Osteoblast (primary cell): ENCODE measurements around the gene PRRT1B. TPM values are rescaled to one million over a fixed set of nuclear protein-coding genes. Genes with fewer than 3 reads are reported as not detected.

Source experiments
- DNase-seq: peaks from one replicate; pipeline ENCODE4 v3.0.0; 2011; ENCODE audit warnings: low spot score, mixed read lengths; ENCODE audit not compliant: insufficient read length; ENCODE audit errors: missing footprints
- H2AFZ ChIP-seq: 2 replicates; pipeline ENCODE4 v1.6.0; 2011; ENCODE audit warnings: mild to moderate bottlenecking, low read length
- H3K27ac ChIP-seq: 2 replicates; pipeline ENCODE4 v1.5.1; 2011; ENCODE audit warnings: mild to moderate bottlenecking, low read depth, low read length, moderate library complexity
- H3K27me3 ChIP-seq: 2 replicates; pipeline ENCODE4 v1.6.0; 2012; ENCODE audit warnings: mild to moderate bottlenecking, control low read depth, inconsistent platforms, low read length, moderate library complexity; ENCODE audit not compliant: insufficient read depth
- H3K36me3 ChIP-seq: 2 replicates; pipeline ENCODE4 v1.5.1; 2011; ENCODE audit warnings: mild to moderate bottlenecking, low read length, control low read depth, moderate library complexity; ENCODE audit not compliant: insufficient read depth
- H3K4me1 ChIP-seq: 2 replicates; pipeline ENCODE4 v1.5.1; 2011; ENCODE audit warnings: mild to moderate bottlenecking, low read length, control low read depth, moderate library complexity; ENCODE audit not compliant: insufficient read depth
- H3K4me2 ChIP-seq: 2 replicates; pipeline ENCODE4 v1.6.0; 2011; ENCODE audit warnings: mild to moderate bottlenecking, low read length; ENCODE audit not compliant: insufficient read depth
- H3K4me3 ChIP-seq: fragments of 200-600 bp; sonication (generic); 3 replicates; pipeline ENCODE4 v1.5.1; 2012; ENCODE audit warnings: mild to moderate bottlenecking, low read length, inconsistent platforms; ENCODE audit not compliant: insufficient read depth
- H3K79me2 ChIP-seq: 2 replicates; pipeline ENCODE4 v1.6.0; 2012; ENCODE audit warnings: mild to moderate bottlenecking, low read length, control low read depth, inconsistent platforms; ENCODE audit not compliant: insufficient read depth
- H3K9me3 ChIP-seq: 2 replicates; pipeline ENCODE4 v1.5.1; 2011; ENCODE audit warnings: low read depth, low read length, control low read depth
- H4K20me1 ChIP-seq: 2 replicates; pipeline ENCODE4 v1.6.0; 2012; ENCODE audit warnings: mild to moderate bottlenecking, low read length, control low read depth; ENCODE audit not compliant: insufficient read depth
- total RNA-seq: library from RNA; depleted of rRNA; stranded (reverse); fragments of >200 nt; gene quantifications from 2 replicates; pipeline ENCODE4 v1.2.3, GENCODE V29; 2012
- TF ChIP-seq, protein P1 (sequence below): IDR thresholded peaks from 2 replicates; pipeline ENCODE4 v1.5.1; 2011; ENCODE audit warnings: mild to moderate bottlenecking, low read depth, low read length, moderate library complexity; ENCODE audit errors: extremely low read depth

Gene PRRT1B
- total RNA-seq, 1 donor = not detected

DNA sequence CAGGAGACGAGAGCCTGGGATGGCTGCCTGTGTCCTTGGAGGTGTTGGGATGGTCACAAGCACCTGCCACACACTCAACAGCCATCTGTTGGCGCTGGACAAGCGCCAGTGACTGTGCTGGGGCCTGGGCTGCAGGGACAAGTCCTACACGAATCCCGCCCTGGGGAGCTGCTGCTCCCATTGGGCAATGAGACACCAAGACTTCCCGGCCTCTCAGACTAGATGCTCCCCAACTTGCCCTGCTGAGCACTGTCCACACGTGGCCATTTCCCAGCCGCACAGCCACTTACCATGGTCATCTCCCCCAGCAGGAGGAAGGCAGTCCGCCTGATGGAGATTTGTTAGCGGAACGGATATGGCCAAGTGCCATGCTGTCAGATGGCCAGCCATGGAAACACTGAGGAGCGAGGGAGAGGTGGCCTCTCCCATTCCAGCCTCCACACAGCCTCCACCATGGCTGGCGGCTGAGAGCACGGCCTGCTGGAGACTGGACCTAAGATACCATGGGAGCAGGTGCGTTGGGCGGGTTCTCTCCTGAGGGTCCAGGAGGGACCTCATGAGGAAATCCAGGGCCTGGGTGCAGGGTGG lies 43.9 kb downstream of the PRRT1B start:
- no peak overlapping the region for H3K4me2 ChIP-seq
- DNase-seq = peak; percentile 51
- TF ChIP-seq, protein P1, sequence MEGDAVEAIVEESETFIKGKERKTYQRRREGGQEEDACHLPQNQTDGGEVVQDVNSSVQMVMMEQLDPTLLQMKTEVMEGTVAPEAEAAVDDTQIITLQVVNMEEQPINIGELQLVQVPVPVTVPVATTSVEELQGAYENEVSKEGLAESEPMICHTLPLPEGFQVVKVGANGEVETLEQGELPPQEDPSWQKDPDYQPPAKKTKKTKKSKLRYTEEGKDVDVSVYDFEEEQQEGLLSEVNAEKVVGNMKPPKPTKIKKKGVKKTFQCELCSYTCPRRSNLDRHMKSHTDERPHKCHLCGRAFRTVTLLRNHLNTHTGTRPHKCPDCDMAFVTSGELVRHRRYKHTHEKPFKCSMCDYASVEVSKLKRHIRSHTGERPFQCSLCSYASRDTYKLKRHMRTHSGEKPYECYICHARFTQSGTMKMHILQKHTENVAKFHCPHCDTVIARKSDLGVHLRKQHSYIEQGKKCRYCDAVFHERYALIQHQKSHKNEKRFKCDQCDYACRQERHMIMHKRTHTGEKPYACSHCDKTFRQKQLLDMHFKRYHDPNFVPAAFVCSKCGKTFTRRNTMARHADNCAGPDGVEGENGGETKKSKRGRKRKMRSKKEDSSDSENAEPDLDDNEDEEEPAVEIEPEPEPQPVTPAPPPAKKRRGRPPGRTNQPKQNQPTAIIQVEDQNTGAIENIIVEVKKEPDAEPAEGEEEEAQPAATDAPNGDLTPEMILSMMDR = no peak
- no peaks in the 10 kb centered on the region for H3K9me3 ChIP-seq
- H4K20me1 ChIP-seq = no peaks in the 10 kb centered on the region
- H3K27me3 ChIP-seq = no peaks in the 10 kb centered on the region
- no peaks in the 10 kb centered on the region for H3K4me1 ChIP-seq
- H3K4me3 ChIP-seq = no peak overlapping the region
- peaks cover 19% of the 10 kb centered on the region for H3K36me3 ChIP-seq
- no peak overlapping the region for H2AFZ ChIP-seq
- no peak overlapping the region for H3K27ac ChIP-seq
- H3K79me2 ChIP-seq = no peaks in the 10 kb centered on the region

DNA sequence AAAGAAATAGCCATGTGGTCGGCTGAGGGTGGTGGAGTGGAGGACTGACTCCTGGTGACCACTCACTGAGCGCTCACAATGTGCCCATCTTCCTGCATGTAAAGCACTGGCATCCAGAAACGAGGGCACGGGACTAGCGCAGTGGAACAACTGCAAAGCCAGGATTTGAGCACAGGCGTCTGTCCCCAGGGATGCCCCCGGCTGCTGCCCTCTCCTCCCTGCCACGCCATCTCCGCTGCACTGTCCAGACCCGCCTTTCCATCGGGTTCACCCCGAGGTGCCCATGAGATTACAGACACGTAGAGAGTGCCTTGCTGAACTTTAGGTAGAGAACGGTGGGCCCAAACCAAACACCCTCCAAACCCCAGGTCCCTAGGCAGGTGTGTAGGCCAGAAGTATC lies 44.7 kb downstream of the PRRT1B start:
- Histone ChIP-seq H4K20me1 (no peaks in the 10 kb centered on the region), H3K79me2 (no peaks in the 10 kb centered on the region), H3K4me3 (no peak overlapping the region), H3K4me1 (no peaks in the 10 kb centered on the region), H3K27me3 (no peaks in the 10 kb centered on the region), H3K4me2 (no peak overlapping the region), H3K27ac (no peak overlapping the region), H2AFZ (no peak overlapping the region), H3K9me3 (no peaks in the 10 kb centered on the region), H3K36me3 (peaks cover 11% of the 10 kb centered on the region)
- peak; percentile 59 for DNase-seq
- TF ChIP-seq, protein P1 = no peak

DNA sequence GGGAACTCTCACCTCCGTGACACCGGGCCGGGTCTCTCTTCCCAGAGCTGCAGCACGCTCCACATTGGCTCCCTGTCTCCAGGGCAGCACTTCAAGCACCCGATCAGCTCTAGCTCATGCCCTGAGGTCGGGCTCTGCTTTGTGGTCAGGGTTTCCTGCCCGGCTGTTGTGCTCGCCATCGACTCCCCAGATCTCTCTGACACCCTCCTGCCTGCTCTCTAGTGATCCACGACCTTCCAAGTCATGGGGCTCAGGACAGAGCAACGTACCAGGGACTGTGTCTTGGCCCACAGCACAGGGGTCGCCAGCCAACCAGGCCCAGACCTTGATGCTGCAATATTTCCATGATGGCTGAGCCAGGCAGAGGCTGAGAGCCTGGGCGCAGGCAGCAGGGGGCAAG lies 45.1 kb downstream of the PRRT1B start:
- H3K27me3 ChIP-seq = no peaks in the 10 kb centered on the region
- peak; percentile 68 for DNase-seq
- no peak overlapping the region for H3K4me3 ChIP-seq
- no peaks in the 10 kb centered on the region for H3K9me3 ChIP-seq
- H3K4me2 ChIP-seq = no peak overlapping the region
- no peaks in the 10 kb centered on the region for H3K79me2 ChIP-seq
- H4K20me1 ChIP-seq = no peaks in the 10 kb centered on the region
- H3K36me3 ChIP-seq = peaks cover 7% of the 10 kb centered on the region
- no peak overlapping the region for H2AFZ ChIP-seq
- TF ChIP-seq, protein P1 = no peak
- no peak overlapping the region for H3K27ac ChIP-seq
- H3K4me1 ChIP-seq = no peaks in the 10 kb centered on the region

DNA sequence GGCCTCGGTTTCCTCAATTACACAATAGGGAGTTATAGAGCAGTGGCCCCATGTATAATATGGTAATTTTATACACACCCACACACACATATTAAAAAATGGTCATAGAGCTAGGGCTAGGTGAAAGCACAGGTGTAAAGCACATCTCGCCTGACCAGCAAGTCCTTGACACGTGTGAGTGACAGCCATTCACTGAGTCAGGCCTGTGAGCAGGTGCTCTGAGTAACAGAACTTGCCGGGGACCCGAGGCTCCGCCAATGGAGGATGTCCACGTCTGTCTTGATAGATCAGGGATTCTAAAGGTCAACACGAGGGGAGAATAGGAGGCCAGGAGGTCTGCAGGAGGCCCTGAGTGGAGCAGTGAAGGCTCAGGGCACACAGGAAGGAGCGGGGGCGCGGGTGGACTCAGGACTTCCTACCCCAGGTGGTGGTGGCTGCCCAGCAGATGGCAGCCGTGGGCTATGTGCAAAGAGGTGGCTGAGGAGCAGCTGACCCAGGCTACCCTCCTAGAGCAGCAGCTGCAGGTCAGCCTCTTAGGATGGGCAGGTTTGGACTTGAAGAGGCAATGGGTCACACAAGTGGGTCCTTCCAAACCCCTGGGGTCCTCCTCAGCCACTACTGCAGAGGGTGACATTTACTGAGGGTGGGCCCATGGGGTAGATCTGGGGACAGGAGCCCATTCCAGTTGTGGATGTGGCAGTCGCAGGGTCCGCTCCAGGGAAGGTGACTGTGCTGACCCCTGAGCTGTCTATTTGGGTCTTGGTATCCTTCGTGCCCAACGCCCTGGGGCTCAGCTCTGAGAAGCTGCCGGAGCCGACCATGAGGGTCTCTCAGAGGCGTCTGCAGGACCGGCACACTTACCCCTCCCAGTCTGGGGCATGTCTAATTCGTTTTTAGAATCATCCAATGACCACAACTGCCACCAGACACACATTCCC lies 45.9 kb downstream of the PRRT1B start:
- DNase-seq = peak; percentile 98
- TF ChIP-seq, protein P1 = peak; percentile 77

More for the DNA sequence above, 45.9 kb downstream of the PRRT1B start:
- Histone ChIP-seq H3K4me2 (no peak overlapping the region), H4K20me1 (no peaks in the 10 kb centered on the region), H3K27me3 (no peaks in the 10 kb centered on the region), H3K9me3 (no peaks in the 10 kb centered on the region), H3K4me3 (no peak overlapping the region), H3K4me1 (no peaks in the 10 kb centered on the region), H3K27ac (no peak overlapping the region), H2AFZ (no peak overlapping the region), H3K36me3 (peaks cover 11% of the 10 kb centered on the region), H3K79me2 (no peaks in the 10 kb centered on the region)
